Keratinocyte (primary cell): ENCODE data around the gene OVOL1. TPM values are rescaled to one million over a fixed set of nuclear protein-coding genes. Genes with fewer than 3 reads are reported as not detected.

ENCODE experiments used
- DNase-seq: peaks from one replicate; pipeline ENCODE4 v3.0.0-alpha.2; 2011; ENCODE audit warnings: low read depth, missing footprints, low spot score
- FAIRE-seq: peaks from 2 replicates; lab custom pipeline; 2011; peaks lifted over from hg19 to GRCh38; lab: Jason Lieb, UNC
- H2AFZ ChIP-seq: 2 replicates; pipeline ENCODE4 v1.6.0; 2012; ENCODE audit warnings: low read length, control low read depth, inconsistent platforms; ENCODE audit not compliant: control insufficient read depth
- H3K27ac ChIP-seq: 2 replicates; pipeline ENCODE4 v1.5.1; 2011; ENCODE audit warnings: low read length; ENCODE audit not compliant: control insufficient read depth, insufficient read depth
- H3K27me3 ChIP-seq: 3 replicates; pipeline ENCODE4 v1.6.0; 2011; ENCODE audit warnings: low read length; ENCODE audit not compliant: control insufficient read depth, insufficient read depth; ENCODE audit errors: extremely low read depth
- H3K36me3 ChIP-seq, 2 experiments: 2 replicates in 1 of 2; 3 replicates in 1 of 2; pipeline ENCODE4 v1.5.1; 2011; ENCODE audit warnings: low read length in 2 of 2, mild to moderate bottlenecking in 1 of 2; ENCODE audit not compliant: control insufficient read depth in 2 of 2, insufficient read depth in 2 of 2; ENCODE audit errors: extremely low read depth in 1 of 2
- H3K4me1 ChIP-seq: 3 replicates; pipeline ENCODE4 v1.5.1; 2011; ENCODE audit warnings: low read length; ENCODE audit not compliant: control insufficient read depth, insufficient read depth; ENCODE audit errors: extremely low read depth
- H3K4me2 ChIP-seq: 3 replicates; pipeline ENCODE4 v1.6.0; 2011; ENCODE audit warnings: low read depth, low read length; ENCODE audit not compliant: control insufficient read depth, insufficient read depth; ENCODE audit errors: extremely low read depth
- H3K4me3 ChIP-seq, 3 experiments: fragments of 200-600 bp in 1 of 3; sonication (generic) in 1 of 3; 2 replicates in 2 of 3; 3 replicates in 1 of 3; pipeline ENCODE4 v1.5.1; 2011 to 2016; ENCODE audit warnings: low read length in 3 of 3, mild to moderate bottlenecking in 3 of 3, control low read depth in 2 of 3, inconsistent platforms in 1 of 3, low read depth in 1 of 3, mixed read lengths in 1 of 3, mixed run types in 1 of 3, moderate library complexity in 1 of 3; ENCODE audit not compliant: control insufficient read depth in 2 of 3, insufficient read depth in 2 of 3; ENCODE audit errors: extremely low read depth in 1 of 3
- H3K79me2 ChIP-seq: 2 replicates; pipeline ENCODE4 v1.6.0; 2012; ENCODE audit warnings: low read length; ENCODE audit not compliant: control insufficient read depth, insufficient read depth
- H3K9ac ChIP-seq: 3 replicates; pipeline ENCODE4 v1.6.0; 2011; ENCODE audit warnings: low read length; ENCODE audit not compliant: control insufficient read depth, insufficient read depth; ENCODE audit errors: extremely low read depth
- H3K9me1 ChIP-seq: 3 replicates; pipeline ENCODE4 v1.6.0; 2011; ENCODE audit warnings: low read length; ENCODE audit not compliant: control insufficient read depth, insufficient read depth; ENCODE audit errors: extremely low read depth
- H3K9me3 ChIP-seq: 2 replicates; pipeline ENCODE4 v1.5.1; 2012; ENCODE audit warnings: low read depth, low read length; ENCODE audit not compliant: control insufficient read depth
- H4K20me1 ChIP-seq: 3 replicates; pipeline ENCODE4 v1.6.0; 2011; ENCODE audit warnings: low read length; ENCODE audit not compliant: control insufficient read depth, insufficient read depth; ENCODE audit errors: extremely low read depth
- EZH2 ChIP-seq: IDR thresholded peaks from one replicate; pipeline ENCODE4 v1.6.1; 2012; ENCODE audit warnings: inconsistent platforms, mild to moderate bottlenecking, low read length, moderate library complexity
- dilution Hi-C: fragments of 300-500 bp; cut with MboI; formaldehyde crosslinking; loops from one replicate; pipeline ENCODE4 v1.7.0; 2020; ENCODE audit warnings: low sequenced_read_pairs; ENCODE audit not compliant: extremely low pct_ligation_motif_present
- polyA plus RNA-seq, 5 experiments: library from polyadenylated mRNA; depleted of rRNA in 3 of 5; stranded (reverse) in 3 of 5; stranded (forward) in 1 of 5; unstranded in 1 of 5; fragments of >200 nt; gene quantifications; 1 replicate in 1 of 5; 2 replicates in 3 of 5; 3 replicates in 1 of 5; pipeline versions ENCODE4 v1.2.1 to v1.2.3, GENCODE V29; 2011 to 2012; ENCODE audit warnings: missing spikeins in 2 of 5, low read depth in 1 of 5, low replicate concordance in 1 of 5
- TF ChIP-seq, protein P1 (sequence below), 3 experiments: IDR thresholded peaks in 1 of 3; conservative IDR thresholded peaks in 1 of 3; optimal IDR thresholded peaks in 1 of 3; 2 replicates in 2 of 3; 3 replicates in 1 of 3; pipeline versions ENCODE3 to v1.5.1; 2011; ENCODE audit warnings: low read length in 3 of 3, mild to moderate bottlenecking in 3 of 3, moderate library complexity in 2 of 3, control low read depth in 1 of 3, inconsistent platforms in 1 of 3; ENCODE audit not compliant: insufficient read depth in 2 of 3; ENCODE audit errors: extremely low read depth in 1 of 3

Gene OVOL1
- polyA plus RNA-seq, 1 donor (not counting 4 experiments of a cell fraction or from before 2014, with no cell fraction given) = 7.5 TPM

DNA sequence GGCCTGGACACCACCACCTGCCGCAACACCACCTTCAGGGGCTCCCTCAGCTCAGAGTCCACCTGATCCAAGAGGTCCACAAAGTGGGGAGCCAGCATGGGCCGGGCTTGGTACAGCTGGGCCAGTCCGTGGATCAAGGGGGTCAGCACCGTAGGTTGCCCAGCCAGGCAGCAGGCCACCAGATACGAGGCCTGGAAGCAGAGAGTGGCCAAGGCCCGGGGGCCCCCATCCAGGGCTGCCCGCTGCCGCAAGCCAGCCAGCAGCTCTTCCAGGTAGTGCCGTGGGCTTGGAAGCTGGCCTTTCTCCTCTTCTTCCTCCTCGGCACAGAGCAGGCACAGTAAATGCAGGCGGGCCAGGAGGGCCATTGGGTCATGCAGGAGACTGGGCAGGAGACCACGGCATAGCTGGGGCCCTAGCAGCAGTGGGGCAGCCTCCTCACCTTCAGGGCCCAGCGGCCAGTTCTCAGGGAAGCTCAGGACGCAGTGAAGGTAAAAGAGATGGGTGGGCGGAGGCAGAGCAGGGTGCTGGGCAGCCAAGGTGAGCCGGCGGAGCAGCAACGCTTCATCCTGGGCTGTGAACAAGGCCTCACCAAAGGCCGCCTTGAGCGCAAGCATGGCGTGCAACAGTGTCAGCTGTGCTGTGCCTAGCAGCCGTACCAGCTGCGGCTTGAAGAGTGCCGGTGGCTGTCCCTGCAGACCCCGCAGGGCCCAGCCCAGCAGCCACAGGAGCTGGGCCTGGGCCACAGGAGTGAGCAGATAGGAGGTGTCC lies 7.8 kb upstream of the OVOL1 start:
- no peak for FAIRE-seq
- peaks cover 14% of the 10 kb centered on the region for H3K4me1 ChIP-seq
- peaks cover 27% of the 10 kb centered on the region for H3K79me2 ChIP-seq

DNA sequence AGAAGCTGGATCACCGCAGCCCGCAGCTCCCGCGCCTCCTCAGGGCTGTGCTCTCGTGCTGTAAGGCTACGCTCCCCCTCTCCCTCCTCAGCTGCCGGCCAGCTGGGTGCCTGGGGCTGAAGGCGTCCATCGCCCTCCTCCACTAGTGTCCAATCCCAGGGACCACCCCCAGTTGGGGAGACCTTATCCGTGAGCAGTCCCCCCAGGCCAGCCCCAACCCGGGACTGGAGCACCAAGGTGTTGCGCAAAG lies 7.3 kb upstream of the OVOL1 start:
- no peaks in the 10 kb centered on the region for H3K9me1 ChIP-seq
- H3K9ac ChIP-seq = peak overlapping the region; percentile 93
- H3K4me1 ChIP-seq = peaks cover 16% of the 10 kb centered on the region
- H3K9me3 ChIP-seq = no peaks in the 10 kb centered on the region
- H3K4me3 ChIP-seq = peak overlapping the region; percentile 84 to 88 (median 87)
- H2AFZ ChIP-seq = no peak overlapping the region
- TF ChIP-seq EZH2 = no peak
- TF ChIP-seq, protein P1, sequence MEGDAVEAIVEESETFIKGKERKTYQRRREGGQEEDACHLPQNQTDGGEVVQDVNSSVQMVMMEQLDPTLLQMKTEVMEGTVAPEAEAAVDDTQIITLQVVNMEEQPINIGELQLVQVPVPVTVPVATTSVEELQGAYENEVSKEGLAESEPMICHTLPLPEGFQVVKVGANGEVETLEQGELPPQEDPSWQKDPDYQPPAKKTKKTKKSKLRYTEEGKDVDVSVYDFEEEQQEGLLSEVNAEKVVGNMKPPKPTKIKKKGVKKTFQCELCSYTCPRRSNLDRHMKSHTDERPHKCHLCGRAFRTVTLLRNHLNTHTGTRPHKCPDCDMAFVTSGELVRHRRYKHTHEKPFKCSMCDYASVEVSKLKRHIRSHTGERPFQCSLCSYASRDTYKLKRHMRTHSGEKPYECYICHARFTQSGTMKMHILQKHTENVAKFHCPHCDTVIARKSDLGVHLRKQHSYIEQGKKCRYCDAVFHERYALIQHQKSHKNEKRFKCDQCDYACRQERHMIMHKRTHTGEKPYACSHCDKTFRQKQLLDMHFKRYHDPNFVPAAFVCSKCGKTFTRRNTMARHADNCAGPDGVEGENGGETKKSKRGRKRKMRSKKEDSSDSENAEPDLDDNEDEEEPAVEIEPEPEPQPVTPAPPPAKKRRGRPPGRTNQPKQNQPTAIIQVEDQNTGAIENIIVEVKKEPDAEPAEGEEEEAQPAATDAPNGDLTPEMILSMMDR (optimal IDR thresholded peaks at IDR 0.05 in 1 of 3, IDR thresholded peaks at IDR 0.05 in 1 of 3, conservative IDR thresholded peaks at IDR 0.05 in 1 of 3; ENCODE audit: extremely low read depth in 1 of 3, insufficient read depth in 2 of 3, low read length in 3 of 3) = no peak
- DNase-seq = no peak
- no peaks in the 10 kb centered on the region for H4K20me1 ChIP-seq
- dilution Hi-C loops = no loop called here
- no peaks in the 10 kb centered on the region for H3K27me3 ChIP-seq
- H3K79me2 ChIP-seq = peaks cover 27% of the 10 kb centered on the region
- H3K27ac ChIP-seq = no peak overlapping the region
- no peak for FAIRE-seq
- peak overlapping the region; percentile 86 for H3K4me2 ChIP-seq
- peaks cover 4 to 5% of the 10 kb centered on the region in 2 experiments for H3K36me3 ChIP-seq

More for the DNA sequence above, 7.8 kb upstream of the OVOL1 start:
- Histone ChIP-seq H3K4me3 (peak overlapping the region; percentile 84 to 88 (median 87)), H4K20me1 (no peaks in the 10 kb centered on the region), H3K9me1 (no peaks in the 10 kb centered on the region), H3K9ac (peak overlapping the region; percentile 93), H3K36me3 (peaks cover 4 to 5% of the 10 kb centered on the region in 2 experiments), H3K9me3 (no peaks in the 10 kb centered on the region), H3K27ac (no peak overlapping the region), H3K4me2 (peak overlapping the region; percentile 86), H2AFZ (no peak overlapping the region), H3K27me3 (no peaks in the 10 kb centered on the region)
- no peak for DNase-seq
- dilution Hi-C loops = no loop called here
- TF ChIP-seq, protein P1 (optimal IDR thresholded peaks at IDR 0.05 in 1 of 3, IDR thresholded peaks at IDR 0.05 in 1 of 3, conservative IDR thresholded peaks at IDR 0.05 in 1 of 3; ENCODE audit: extremely low read depth in 1 of 3, insufficient read depth in 2 of 3, low read length in 3 of 3) = no peak
- no peak for TF ChIP-seq EZH2
